Measurements from ENCODE around the gene RNF225. TPM values are rescaled to one million over a fixed set of nuclear protein-coding genes. Genes with fewer than 3 reads are reported as not detected.
A peak's percentile ranks its signal among the peaks of the same experiment; 100 is the strongest.
"Not testable (repeated sequence)": the region's sequence is repeated elsewhere in the genome, so short reads cannot be mapped to it uniquely, and the experiment has no call there.

Gene RNF225
- total RNA-seq, 4 donors from 2014 or later = not detected

DNA sequence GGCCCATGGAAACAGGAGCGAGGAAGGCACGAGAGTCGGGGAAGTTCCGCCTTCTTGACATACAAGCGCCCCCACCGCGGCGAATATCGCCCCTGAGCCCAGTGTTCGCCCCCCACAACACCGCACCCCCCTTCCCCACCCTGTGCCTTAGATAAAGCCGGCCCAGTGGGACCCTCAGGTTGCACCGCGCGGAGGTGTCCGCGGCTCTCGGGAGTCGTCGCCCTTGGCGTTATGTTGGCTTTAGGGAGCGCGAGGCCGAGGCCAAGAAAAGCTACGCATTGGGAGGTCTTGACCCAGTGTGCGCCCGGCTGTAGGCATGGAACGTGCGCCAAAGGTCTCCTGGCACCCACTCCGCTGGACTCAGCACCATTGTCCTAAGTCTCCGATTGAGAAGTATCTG, 45.1 kb downstream of the RNF225 start:
- TF ChIP-seq, protein P1, sequence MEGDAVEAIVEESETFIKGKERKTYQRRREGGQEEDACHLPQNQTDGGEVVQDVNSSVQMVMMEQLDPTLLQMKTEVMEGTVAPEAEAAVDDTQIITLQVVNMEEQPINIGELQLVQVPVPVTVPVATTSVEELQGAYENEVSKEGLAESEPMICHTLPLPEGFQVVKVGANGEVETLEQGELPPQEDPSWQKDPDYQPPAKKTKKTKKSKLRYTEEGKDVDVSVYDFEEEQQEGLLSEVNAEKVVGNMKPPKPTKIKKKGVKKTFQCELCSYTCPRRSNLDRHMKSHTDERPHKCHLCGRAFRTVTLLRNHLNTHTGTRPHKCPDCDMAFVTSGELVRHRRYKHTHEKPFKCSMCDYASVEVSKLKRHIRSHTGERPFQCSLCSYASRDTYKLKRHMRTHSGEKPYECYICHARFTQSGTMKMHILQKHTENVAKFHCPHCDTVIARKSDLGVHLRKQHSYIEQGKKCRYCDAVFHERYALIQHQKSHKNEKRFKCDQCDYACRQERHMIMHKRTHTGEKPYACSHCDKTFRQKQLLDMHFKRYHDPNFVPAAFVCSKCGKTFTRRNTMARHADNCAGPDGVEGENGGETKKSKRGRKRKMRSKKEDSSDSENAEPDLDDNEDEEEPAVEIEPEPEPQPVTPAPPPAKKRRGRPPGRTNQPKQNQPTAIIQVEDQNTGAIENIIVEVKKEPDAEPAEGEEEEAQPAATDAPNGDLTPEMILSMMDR (IDR thresholded peaks at IDR 0.05 in 4 of 5, conservative IDR thresholded peaks at IDR 0.05 in 1 of 5) = no peak
- TF ChIP-seq POLR2A (IDR thresholded peaks at IDR 0.05) = no peak
- in situ Hi-C loops (cut with MboI; ENCODE audit: low sequenced_read_pairs in 4 of 4) (no loop called here), intact Hi-C loops (cut with DNase I; ENCODE audit: low total_unique reads) (loop anchor here (1.0 to 2.0 kb wide), 7 partner anchors 11 to 826 kb away; partner anchors contain the start of genes RPS5, ZNF134, ZNF274 and ZNF324B)
- Histone ChIP-seq H3K4me1 (peaks cover 16 to 17% of the 10 kb centered on the region in 2 donors), H3K27me3 (no peaks in the 10 kb centered on the region), H3K36me3 (peaks cover 1 to 28% of the 10 kb centered on the region in 2 donors), H3K27ac (peak overlapping the region; percentile 70 to 87 (median 78)), H3K4me3 (peak overlapping the region; percentile 78 to 95 (median 82)), H3K9me3 (peaks cover 0 to 15% (median 9%) of the 10 kb centered on the region in 3 donors)
- DNase-seq (no peak), ATAC-seq (no peak)

DNA sequence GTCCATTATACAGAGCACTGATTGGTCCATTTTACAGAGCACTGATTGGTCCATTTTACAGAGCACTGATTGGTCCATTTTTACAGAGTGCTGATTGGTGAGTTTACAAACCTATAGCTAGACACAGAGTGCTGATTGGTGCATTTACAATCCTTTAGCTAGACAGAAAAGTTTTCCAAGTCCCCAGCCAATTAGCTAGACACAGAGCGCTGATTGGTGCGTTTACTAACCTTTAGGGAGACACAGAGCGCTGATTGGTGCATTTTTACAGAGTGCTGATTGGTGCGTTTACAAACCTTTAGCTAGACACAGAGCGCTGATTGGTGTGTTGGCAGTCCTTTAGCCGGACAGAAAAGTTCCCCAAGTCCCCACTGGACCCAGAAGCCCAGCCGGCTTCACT, 47.5 kb downstream of the RNF225 start:
- H3K36me3 ChIP-seq; H3K4me3 ChIP-seq; H3K27ac ChIP-seq; ATAC-seq; intact Hi-C loops (cut with DNase I; ENCODE audit: low total_unique reads); DNase-seq; H3K9me3 ChIP-seq; in situ Hi-C loops (cut with MboI; ENCODE audit: low sequenced_read_pairs in 4 of 4); H3K27me3 ChIP-seq: not testable (repeated sequence)
- peaks cover 16 to 17% of the 10 kb centered on the region in 2 donors for H3K4me1 ChIP-seq

Small RNA genes within 50 kb of the gene (microRNA-seq; reads per million reads assigned to microRNA genes)
- 0 to 1.2 reads per million in 2 donors for gene MIR4754 (ENCODE audit: borderline replicate concordance in 2 of 2)

Other genes with a start within 250 kb of the RNF225 start
- gene ZNF329, start 244.9 kb upstream of the RNF225 start, total RNA-seq = 1 to 10 TPM; 1.3 to 2.0 (median 1.7) TPM
- gene ZNF274, start 212.6 kb upstream of the RNF225 start, total RNA-seq = 10 to 100 TPM in 3 of 4 donors, 1 to 10 TPM in 1; 9.0 to 20.7 (median 13.4) TPM
- 1 to 10 TPM; 3.8 to 9.5 (median 6.0) TPM for gene ZNF544, start 166.7 kb upstream of the RNF225 start, total RNA-seq
- gene ZNF8, start 116.7 kb upstream of the RNF225 start, total RNA-seq = 1 to 10 TPM in 2 of 4 donors, under 1 TPM in 2; 0.78 to 2.1 (median 1.2) TPM
- gene ERVK3-1, start 90.3 kb upstream of the RNF225 start, total RNA-seq = 10 to 100 TPM; 27.1 to 38.2 (median 32.4) TPM
- gene ZSCAN22, start 68.7 kb upstream of the RNF225 start, total RNA-seq = 1 to 10 TPM; 1.1 to 2.4 (median 1.8) TPM
- 10 to 100 TPM in 1 of 4 donors, 1 to 10 TPM in 2, not detected in 1; 4.5 to 12.5 (median 9.0) TPM for gene A1BG, start 42.2 kb upstream of the RNF225 start, total RNA-seq
- under 1 TPM in 3 of 4 donors, not detected in 1; 0.07 to 0.87 (median 0.36) TPM for gene ZNF497, start 32.9 kb upstream of the RNF225 start, total RNA-seq
- gene ZNF837, start 14.6 kb upstream of the RNF225 start, total RNA-seq = under 1 TPM in 2 of 4 donors, not detected in 2; 0.11 to 0.36 TPM
- gene RPS5, start 8.4 kb upstream of the RNF225 start, total RNA-seq = 1,000 to 10,000 TPM; 1,345 to 1,665 (median 1,438) TPM
- gene ZNF584, start 13.0 kb downstream of the RNF225 start, total RNA-seq = 10 to 100 TPM in 2 of 4 donors, 1 to 10 TPM in 2; 8.5 to 21.4 (median 10.2) TPM
- 1 to 10 TPM; 1.8 to 2.7 (median 2.4) TPM for gene ZNF132, start 44.5 kb downstream of the RNF225 start, total RNA-seq
- gene ZNF324B, start 56.0 kb downstream of the RNF225 start, total RNA-seq = 1 to 10 TPM; 3.8 to 7.6 (median 7.0) TPM
- 10 to 100 TPM in 3 of 4 donors, 1 to 10 TPM in 1; 8.1 to 11.4 (median 11.3) TPM for gene ZNF324, start 71.4 kb downstream of the RNF225 start, total RNA-seq
- 10 to 100 TPM in 1 of 4 donors, 1 to 10 TPM in 3; 7.5 to 13.1 (median 8.9) TPM for gene ZNF446, start 80.7 kb downstream of the RNF225 start, total RNA-seq
- 1 to 10 TPM; 2.0 to 9.1 (median 4.6) TPM for gene SLC27A5, start 116.3 kb downstream of the RNF225 start, total RNA-seq
- 10 to 100 TPM in 2 of 4 donors, 1 to 10 TPM in 2; 5.9 to 12.2 (median 9.6) TPM for gene ZBTB45, start 124.2 kb downstream of the RNF225 start, total RNA-seq
- 100 to 1,000 TPM; 145 to 239 (median 191) TPM for gene TRIM28, start 148.4 kb downstream of the RNF225 start, total RNA-seq
- gene CHMP2A, start 159.4 kb downstream of the RNF225 start, total RNA-seq = 100 to 1,000 TPM in 2 of 4 donors, 10 to 100 TPM in 2; 82.3 to 165 (median 113) TPM
- gene UBE2M, start 163.0 kb downstream of the RNF225 start, total RNA-seq = 10 to 100 TPM; 23.5 to 74.5 (median 41.6) TPM
- 10 to 100 TPM in 3 of 4 donors, 1 to 10 TPM in 1; 6.8 to 21.5 (median 15.1) TPM for gene MZF1, start 177.7 kb downstream of the RNF225 start, total RNA-seq